ENCODE results near the gene TRABD.

GRCh38 chr22:50210378-50211139, 24.8 kb downstream of the TRABD start:
- no peak for TF ChIP-seq CTCF (IDR thresholded peaks at IDR 0.05)
- no peak for TF ChIP-seq POLR2A (IDR thresholded peaks at IDR 0.05)

Measured in thyroid gland (tissue), 4 donors.